Neural cell (in vitro differentiated cells): Measurements from ENCODE around the gene CACNA1E. TPM values are rescaled to one million over a fixed set of nuclear protein-coding genes. Genes with fewer than 3 reads are reported as not detected.

Source experiments
- H2AFZ ChIP-seq: fragments of 200-600, 300-800 bp; sonication (generic), shearing (Covaris generic); 2 replicates; pipeline ENCODE4 v1.6.0; 2014; ENCODE audit warnings: low read depth, mild to moderate bottlenecking, antibody characterized with exemption, low read length, moderate library complexity
- H3F3A ChIP-seq: fragments of 200-600 bp; shearing (Covaris generic); 2 replicates; pipeline ENCODE4 v1.6.1; 2016; ENCODE audit warnings: mild to moderate bottlenecking, moderate library complexity, mixed read lengths, antibody characterized with exemption, low read length; ENCODE audit not compliant: insufficient read depth, poor library complexity, severe bottlenecking
- H3K27ac ChIP-seq: fragments of 200-600, 300-800 bp; sonication (generic), shearing (Covaris generic); 2 replicates; pipeline ENCODE4 v1.5.1; 2014; ENCODE audit warnings: mild to moderate bottlenecking, low read length, moderate library complexity
- H3K27me3 ChIP-seq: fragments of 300-800, 200-600 bp; sonication (generic), shearing (Covaris generic); 2 replicates; pipeline ENCODE4 v1.6.0; 2014; ENCODE audit warnings: mild to moderate bottlenecking, low read depth, low read length, moderate library complexity; ENCODE audit not compliant: insufficient read depth
- H3K36me3 ChIP-seq: fragments of 300-800, 200-600 bp; sonication (generic), shearing (Covaris generic); 2 replicates; pipeline ENCODE4 v1.5.1; 2014; ENCODE audit warnings: mild to moderate bottlenecking, antibody characterized with exemption, low read length, moderate library complexity; ENCODE audit not compliant: insufficient read depth
- H3K4me2 ChIP-seq: fragments of 300-800, 200-600 bp; sonication (generic), shearing (Covaris generic); 2 replicates; pipeline ENCODE4 v1.6.0; 2014; ENCODE audit warnings: mild to moderate bottlenecking, low read length
- H3K4me3 ChIP-seq: fragments of 300-800, 200-600 bp; sonication (generic), shearing (Covaris generic); 2 replicates; pipeline ENCODE4 v1.5.1; 2014; ENCODE audit warnings: mild to moderate bottlenecking, low read length, moderate library complexity
- H3K79me2 ChIP-seq: fragments of 200-600 bp; shearing (Covaris generic); replicated peaks from 2 replicates; pipeline ENCODE4 v1.6.0; 2014; ENCODE audit warnings: mild to moderate bottlenecking, low read length, moderate library complexity; ENCODE audit not compliant: insufficient read depth
- H3K9ac ChIP-seq: fragments of 300-800, 200-600 bp; sonication (generic), shearing (Covaris generic); 2 replicates; pipeline ENCODE4 v1.6.1; 2016; ENCODE audit warnings: mild to moderate bottlenecking, low read length, mixed read lengths
- H3K9me2 ChIP-seq: fragments of 200-600 bp; shearing (Covaris generic); 2 replicates; pipeline ENCODE4 v1.6.1; 2016; ENCODE audit warnings: mild to moderate bottlenecking, low read length, mixed read lengths; ENCODE audit not compliant: insufficient read depth
- H3K9me3 ChIP-seq: fragments of 200-600, 300-800 bp; sonication (generic), shearing (Covaris generic); 2 replicates; pipeline ENCODE4 v1.6.1; 2016; ENCODE audit warnings: mild to moderate bottlenecking, mixed run types, low read length, moderate library complexity, mixed read lengths
- H4K20me1 ChIP-seq: fragments of 200-600 bp; shearing (Covaris generic); 2 replicates; pipeline ENCODE4 v1.6.1; 2016; ENCODE audit warnings: mild to moderate bottlenecking, mixed run types; ENCODE audit not compliant: insufficient read depth
- CTCF ChIP-seq: fragments of 450-650 bp; IDR thresholded peaks from 2 replicates; pipeline ENCODE4 v1.5.1; 2014; ENCODE audit warnings: antibody characterized with exemption, mild to moderate bottlenecking, moderate library complexity; ENCODE audit not compliant: poor library complexity, severe bottlenecking
- EP300 ChIP-seq: fragments of 450-650 bp; conservative IDR thresholded peaks from 2 replicates; pipeline ENCODE4 v1.6.1; 2014; ENCODE audit warnings: antibody characterized with exemption, mild to moderate bottlenecking, moderate library complexity; ENCODE audit not compliant: poor library complexity, severe bottlenecking
- EZH2 ChIP-seq: fragments of 200-600, 300-800 bp; shearing (Covaris generic), sonication (generic); IDR thresholded peaks from 2 replicates; pipeline ENCODE4 v1.6.1; 2014; ENCODE audit warnings: antibody characterized with exemption, low read length, borderline replicate concordance, mild to moderate bottlenecking; ENCODE audit not compliant: insufficient read depth, poor library complexity, severe bottlenecking
- MXI1 ChIP-seq: fragments of 450-650 bp; conservative IDR thresholded peaks from 2 replicates; pipeline ENCODE4 v1.6.1; 2014; ENCODE audit warnings: antibody characterized with exemption, mild to moderate bottlenecking; ENCODE audit not compliant: poor library complexity, severe bottlenecking
- POLR2AphosphoS5 ChIP-seq: IDR thresholded peaks from 2 replicates; pipeline ENCODE4 v1.6.1; 2012
- RAD21 ChIP-seq: fragments of 450-650 bp; conservative IDR thresholded peaks from 2 replicates; pipeline ENCODE4 v1.6.1; 2014; ENCODE audit warnings: antibody characterized with exemption, mild to moderate bottlenecking, moderate library complexity
- REST ChIP-seq: IDR thresholded peaks from 2 replicates; pipeline ENCODE4 v1.6.1; 2012; ENCODE audit warnings: borderline replicate concordance
- SMC3 ChIP-seq: fragments of 450-650 bp; conservative IDR thresholded peaks from 2 replicates; pipeline ENCODE4 v1.6.1; 2014; ENCODE audit warnings: antibody characterized with exemption, mild to moderate bottlenecking, moderate library complexity; ENCODE audit not compliant: poor library complexity
- TAF1 ChIP-seq: IDR thresholded peaks from 2 replicates; pipeline ENCODE4 v1.6.1; 2012; ENCODE audit warnings: low read depth
- polyA plus RNA-seq: library from polyadenylated mRNA; depleted of rRNA; stranded (reverse); fragments of >200 nt; gene quantifications from 2 replicates; pipeline ENCODE4 v1.2.3, GENCODE V29; 2014

The CACNA1E gene
- polyA plus RNA-seq, 1 donor from 2014 or later = 29.5 TPM

GRCh38 chr1:181438013-181438412, 45.3 kb upstream of the CACNA1E start:
- Histone ChIP-seq H3K27me3 (no peaks in the 10 kb centered on the region), H3K9me3 (no peaks in the 10 kb centered on the region), H3K79me2 (no peaks in the 10 kb centered on the region), H3K4me2 (no peak overlapping the region), H3F3A (no peaks in the 10 kb centered on the region), H3K9me2 (no peaks in the 10 kb centered on the region), H3K27ac (no peak overlapping the region), H3K4me3 (no peak overlapping the region), H4K20me1 (no peaks in the 10 kb centered on the region), H3K9ac (no peak overlapping the region), H3K36me3 (no peaks in the 10 kb centered on the region), H2AFZ (no peak overlapping the region)
- no peak for TF ChIP-seq MXI1
- no peak for TF ChIP-seq TAF1
- TF ChIP-seq EZH2 = no peak
- no peak for TF ChIP-seq SMC3
- TF ChIP-seq RAD21 = no peak
- TF ChIP-seq CTCF = no peak
- no peak for TF ChIP-seq POLR2AphosphoS5
- no peak for TF ChIP-seq EP300
- TF ChIP-seq REST = no peak

- no peaks in the 10 kb centered on the region for H3K79me2 ChIP-seq
- no peaks in the 10 kb centered on the region for H3K27me3 ChIP-seq
- H3F3A ChIP-seq = no peaks in the 10 kb centered on the region
- no peak for TF ChIP-seq TAF1
- no peak overlapping the region for H3K27ac ChIP-seq
- no peaks in the 10 kb centered on the region for H3K36me3 ChIP-seq
- no peak overlapping the region for H2AFZ ChIP-seq
- H4K20me1 ChIP-seq = no peaks in the 10 kb centered on the region
- H3K9me3 ChIP-seq = no peaks in the 10 kb centered on the region
- H3K9ac ChIP-seq = no peak overlapping the region
- H3K4me2 ChIP-seq = no peak overlapping the region
- no peak overlapping the region for H3K4me3 ChIP-seq
- no peaks in the 10 kb centered on the region for H3K9me2 ChIP-seq
These were observed 42.8 kb upstream of the CACNA1E start for GRCh38 chr1:181440510-181440909.

GRCh38 chr1:181442181-181442525, 41.2 kb upstream of the CACNA1E start:
- H3K27me3 ChIP-seq = no peaks in the 10 kb centered on the region
- H3K9me3 ChIP-seq = no peaks in the 10 kb centered on the region
- H3F3A ChIP-seq = no peaks in the 10 kb centered on the region
- H4K20me1 ChIP-seq = no peaks in the 10 kb centered on the region
- H3K4me3 ChIP-seq = no peak overlapping the region
- no peak for TF ChIP-seq TAF1
- TF ChIP-seq REST = no peak
- TF ChIP-seq POLR2AphosphoS5 = no peak
- no peak for TF ChIP-seq CTCF
- TF ChIP-seq EZH2 = no peak
- TF ChIP-seq EP300 = no peak
- no peak for TF ChIP-seq RAD21
- no peak for TF ChIP-seq MXI1
- no peak for TF ChIP-seq SMC3
- H3K9ac ChIP-seq = no peak overlapping the region
- no peak overlapping the region for H2AFZ ChIP-seq
- H3K36me3 ChIP-seq = no peaks in the 10 kb centered on the region
- H3K79me2 ChIP-seq = no peaks in the 10 kb centered on the region
- no peaks in the 10 kb centered on the region for H3K9me2 ChIP-seq
- H3K4me2 ChIP-seq = no peak overlapping the region
- H3K27ac ChIP-seq = no peak overlapping the region
